Left colon (tissue), 2 donors: Measurements from ENCODE around the gene AASDHPPT. TPM values are rescaled to one million over a fixed set of nuclear protein-coding genes. Genes with fewer than 3 reads are reported as not detected.
A peak's percentile ranks its signal among the peaks of the same experiment; 100 is the strongest.

Experiments
- ATAC-seq: fragments of 200-7000 bp; cut with Tn5 transposase; one replicate; pipeline ENCODE4 v1.9.1; 2020; ENCODE audit warnings: mild to moderate bottlenecking, moderate library complexity
- DNase-seq, 2 donors: peaks; one replicate each; pipeline ENCODE4 v3.0.0-alpha.2; 2020
- intact Hi-C, 2 donors: fragments of 100-400 bp; cut with DNase I in 1 of 2; cut with micrococcal nuclease in 1 of 2; formaldehyde crosslinking; loops; one replicate each; pipeline versions ENCODE4 v1.11.2 to v1.14.0; 2022; cut with DNase I, micrococcal nuclease
- total RNA-seq, 2 donors: library from RNA; stranded (reverse); fragmentation: NEBNext Ultra II Directional; extraction: Animal tissue kit (Norgen Biotek cat#: 25700); gene quantifications; one replicate each; pipeline ENCODE4 v1.2.1, GENCODE V29; 2021
- donor health status: DM: no; HTN: no; CAD: no.
- donor health status: DM: yes; HTN: yes; CAD: no.

AASDHPPT gene
- total RNA-seq, 2 donors from 2014 or later, result 15.8 to 17.6 TPM

- intact Hi-C loops, result loop anchor here in 1 of 2 donors (5.0 kb wide), 1 partner anchor 54 kb away; the partner anchor contains the start of gene MSANTD4
- ATAC-seq, result no peak
These were observed 1.1 kb upstream of the AASDHPPT start for GRCh38 chr11:106076171-106076918.

GRCh38 chr11:106076919-106077608 is 398 bp upstream of the AASDHPPT start, which contains the start of gene KBTBD3:
TSS of gene KBTBD3 (minus strand) at chr11:106077347. CDS start at chr11:106059097, 18,250 bp downstream.
- ATAC-seq (peak; percentile 93), DNase-seq (peak; percentile 98 to 99)
- intact Hi-C loops, result loop anchor here in 1 of 2 donors (5.0 kb wide), 1 partner anchor 55 kb away; the partner anchor contains the start of gene MSANTD4

More at GRCh38 chr11:106076171-106076918, 1.1 kb upstream of the AASDHPPT start:
- peak in 1 of 2 donors; percentile 33 for DNase-seq

- intact Hi-C loops, result no loop called here
- ATAC-seq (no peak), DNase-seq (no peak)
These were observed 4.6 kb downstream of the AASDHPPT start for GRCh38 chr11:106082096-106082495.

- ATAC-seq (no peak), DNase-seq (no peak)
- intact Hi-C loops, result no loop called here
These were observed 8.7 kb downstream of the AASDHPPT start for GRCh38 chr11:106086135-106086534.

GRCh38 chr11:106086850-106087249 is 9.4 kb downstream of the AASDHPPT start:
- DNase-seq (no peak), ATAC-seq (no peak)
- intact Hi-C loops, result no loop called here

GRCh38 chr11:106087815-106088435 is 10.5 kb downstream of the AASDHPPT start:
- peak in 1 of 2 donors; percentile 41 for DNase-seq
- intact Hi-C loops, result no loop called here

GRCh38 chr11:106088896-106089295 is 11.4 kb downstream of the AASDHPPT start:
- no peak for ATAC-seq
- no peak for DNase-seq
- intact Hi-C loops, result no loop called here

More at GRCh38 chr11:106087815-106088435, 10.5 kb downstream of the AASDHPPT start:
- ATAC-seq, result peak; percentile 49

GRCh38 chr11:106091480-106092123 is 14.1 kb downstream of the AASDHPPT start:
- intact Hi-C loops, result no loop called here
- no peak for ATAC-seq
- no peak for DNase-seq

- intact Hi-C loops, result no loop called here
- no peak for ATAC-seq
- no peak for DNase-seq
These were observed 15.0 kb downstream of the AASDHPPT start for GRCh38 chr11:106092446-106092845.

GRCh38 chr11:106098893-106099553 is 21.6 kb downstream of the AASDHPPT start:
- intact Hi-C loops, result no loop called here
- ATAC-seq, result peak; percentile 61
- DNase-seq, result no peak

GRCh38 chr11:106101370-106101769 is 23.9 kb downstream of the AASDHPPT start:
- ATAC-seq (no peak), DNase-seq (no peak)
- intact Hi-C loops, result no loop called here

- ATAC-seq, result no peak
- intact Hi-C loops, result no loop called here
These were observed 24.4 kb downstream of the AASDHPPT start for GRCh38 chr11:106101819-106102218.

GRCh38 chr11:106105986-106106385 is 28.5 kb downstream of the AASDHPPT start:
- ATAC-seq (no peak), DNase-seq (no peak)
- intact Hi-C loops, result no loop called here

More at GRCh38 chr11:106101819-106102218, 24.4 kb downstream of the AASDHPPT start:
- DNase-seq, result no peak

GRCh38 chr11:106121570-106122320 is 44.3 kb downstream of the AASDHPPT start:
- intact Hi-C loops, result no loop called here
- ATAC-seq (no peak), DNase-seq (no peak)

GRCh38 chr11:106127604-106128003 is 50.1 kb downstream of the AASDHPPT start:
- ATAC-seq (no peak), DNase-seq (no peak)
- intact Hi-C loops, result no loop called here

GRCh38 chr11:106128740-106129139 is 51.3 kb downstream of the AASDHPPT start:
- ATAC-seq (no peak), DNase-seq (no peak)
- intact Hi-C loops, result no loop called here

GRCh38 chr11:106131998-106132397 is 54.5 kb downstream of the AASDHPPT start:
- intact Hi-C loops, result no loop called here
- no peak for ATAC-seq
- DNase-seq, result no peak
